Measurements from ENCODE around the gene C19orf85. TPM values are rescaled to one million over a fixed set of nuclear protein-coding genes. Genes with fewer than 3 reads are reported as not detected.

Gene C19orf85
- total and polyA plus RNA-seq, 12 donors = not detected

- H3K36me3 ChIP-seq (replicated peaks in 1 of 2) = peaks cover 0 to 11% of the 10 kb centered on the region in 2 donors
- H3K4me1 ChIP-seq (replicated peaks in 1 of 2) = peaks cover 5 to 23% of the 10 kb centered on the region in 2 donors
- 89 to 93% (median 91%) methylated on average over 12 of the region's 12 CpGs for WGBS, 4 donors
- peak in 1 of 7 donors; percentile 26 for DNase-seq
- intact Hi-C loops (cut with DNase I) = no loop called here
- no peak overlapping the region for H3K27ac ChIP-seq
- H3K4me3 ChIP-seq = no peak overlapping the region
- no peaks in the 10 kb centered on the region for H3K9me3 ChIP-seq (replicated peaks in 1 of 3)
- no peaks in the 10 kb centered on the region for H3K27me3 ChIP-seq
- TF ChIP-seq POLR2A (IDR thresholded peaks at IDR 0.05) = no peak
These were observed 13.8 kb upstream of the C19orf85 start for GRCh38 chr19:55478364-55478763.

- peaks cover 0 to 10% of the 10 kb centered on the region in 2 donors for H3K36me3 ChIP-seq (replicated peaks in 1 of 2)
- peak in 2 of 7 donors; percentile 21 to 30 for DNase-seq
- no peak for TF ChIP-seq POLR2A (IDR thresholded peaks at IDR 0.05)
- peaks cover 5 to 23% of the 10 kb centered on the region in 2 donors for H3K4me1 ChIP-seq (replicated peaks in 1 of 2)
- WGBS, 4 donors = 81 to 87% (median 84%) methylated on average over 13 of the region's 13 CpGs
- no peaks in the 10 kb centered on the region for H3K9me3 ChIP-seq (replicated peaks in 1 of 3)
- intact Hi-C loops (cut with DNase I) = no loop called here
- no peak overlapping the region for H3K4me3 ChIP-seq
- no peak overlapping the region for H3K27ac ChIP-seq
- H3K27me3 ChIP-seq = no peaks in the 10 kb centered on the region
These were observed 13.4 kb upstream of the C19orf85 start for GRCh38 chr19:55477905-55478304.

GRCh38 chr19:55476100-55476775, 11.7 kb upstream of the C19orf85 start, which contains the start of gene ZNF628:
Gene ZNF628 (plus strand): TSS chr19:55476617. CDS start chr19:55479911, 3,294 bp downstream.
- Histone ChIP-seq H3K27ac (peak within 1 kb of the TSS; percentile 69 to 97 (median 87)), H3K36me3 (replicated peaks in 1 of 2) (no peaks in the 10 kb centered on the region), H3K9me3 (replicated peaks in 1 of 3) (no peaks in the 10 kb centered on the region), H3K4me1 (replicated peaks in 1 of 2) (peaks cover 5 to 23% of the 10 kb centered on the region in 2 donors), H3K27me3 (no peaks in the 10 kb centered on the region), H3K4me3 (peak within 1 kb of the TSS in 3 of 4 donors; percentile 41 to 64 (median 54))
- intact Hi-C loops (cut with DNase I) = no loop called here
- TF ChIP-seq POLR2A (IDR thresholded peaks at IDR 0.05) (peak; percentile 89 to 92), CTCF (IDR thresholded peaks at IDR 0.05) (no peak)
- peak; percentile 98 to 99 (median 99) for DNase-seq
- 0 to 4% (median 1%) methylated on average over 15 to 61 of the region's 61 CpGs for WGBS, 4 donors

- no peaks in the 10 kb centered on the region for H3K27me3 ChIP-seq
- H3K4me3 ChIP-seq = no peak overlapping the region
- 86 to 92% (median 89%) methylated on average over 17 to 19 of the region's 19 CpGs for WGBS, 4 donors
- peaks cover 5 to 22% of the 10 kb centered on the region in 2 donors for H3K4me1 ChIP-seq (replicated peaks in 1 of 2)
- H3K27ac ChIP-seq = no peak overlapping the region
- no peaks in the 10 kb centered on the region for H3K9me3 ChIP-seq (replicated peaks in 1 of 3)
- intact Hi-C loops (cut with DNase I) = no loop called here
- DNase-seq = peak in 1 of 7 donors; percentile 20
- TF ChIP-seq POLR2A (IDR thresholded peaks at IDR 0.05) = no peak
- TF ChIP-seq CTCF (IDR thresholded peaks at IDR 0.05) = no peak
- no peaks in the 10 kb centered on the region for H3K36me3 ChIP-seq (replicated peaks in 1 of 2)
These were observed 10.0 kb upstream of the C19orf85 start for GRCh38 chr19:55474269-55475265.

All from adrenal gland (tissue), 12 donors.